HCT116 (cell line): ENCODE measurements around the gene C2orf81. TPM values are rescaled to one million over a fixed set of nuclear protein-coding genes. Genes with fewer than 3 reads are reported as not detected.

ENCODE experiments used
- ATAC-seq: fragments of 200-7000 bp; cut with Tn5 transposase; 2 replicates; pipeline ENCODE4 v1.9.1; 2020; ENCODE audit warnings: mild to moderate bottlenecking, moderate library complexity
- BruUV-seq: library from RNA; stranded (reverse); fragments of 400-500 nt; replicated peaks from 2 replicates; lab custom pipeline; 2021; lab: Mats Ljungman, UMichigan
- CTCF ChIA-PET: fragments of 300-600 bp; sonication (Branson Sonifier 250); formaldehyde crosslinking; loops from one replicate; lab custom pipeline; 2021; ENCODE audit warnings: antibody characterized with exemption; lab: Charles Lee
- POLR2A ChIA-PET: fragments of 300-600, 350-600 bp; sonication (Branson Sonifier 250); formaldehyde crosslinking; loops from one replicate; lab custom pipeline; 2021; ENCODE audit warnings: antibody characterized with exemption; lab: Charles Lee
- RAD21 ChIA-PET, 2 experiments: fragments of 300-600 bp; sonication (Branson Sonifier 250); formaldehyde crosslinking; loops; one replicate each; lab custom pipeline; 2023; ENCODE audit warnings: low total read pairs in 2 of 2; ENCODE audit not compliant: uncharacterized antibody in 2 of 2, unreplicated experiment in 2 of 2, low non-redundant PET in 1 of 2; lab: Charles Lee
- DNase-seq: peaks from one replicate; pipeline ENCODE4 v3.0.0-alpha.2; 2010; ENCODE audit warnings: low read depth, low spot score
- H2AFZ ChIP-seq: fragments of 200-600 bp; shearing (Covaris generic), sonication (generic); 2 replicates; pipeline ENCODE4 v1.6.1; 2017; ENCODE audit warnings: low read depth, mixed run types, mixed read lengths, antibody characterized with exemption, low read length; ENCODE audit not compliant: poor library complexity, severe bottlenecking
- H3K27ac ChIP-seq: 2 replicates; pipeline ENCODE4 v1.5.1; 2012; ENCODE audit warnings: low read depth, low read length
- H3K27me3 ChIP-seq: fragments of 200-600 bp; sonication (generic); 2 replicates; pipeline ENCODE4 v1.6.1; 2016; ENCODE audit warnings: mixed run types, low read length, mixed read lengths; ENCODE audit not compliant: insufficient read depth
- H3K36me3 ChIP-seq, 2 experiments: fragments of 200-500 bp in 1 of 2; fragments of 200-600 bp in 1 of 2; sonication (Bioruptor generic) in 1 of 2; sonication (generic) in 1 of 2; 2 replicates each; pipeline versions ENCODE4 v1.5.1 to v1.6.1; 2014 to 2016; ENCODE audit warnings: low read length in 2 of 2, inconsistent platforms in 1 of 2, mixed read lengths in 1 of 2, mixed run types in 1 of 2; ENCODE audit not compliant: insufficient read depth in 2 of 2, control insufficient read depth in 1 of 2
- H3K4me1 ChIP-seq, 2 experiments: fragments of 200-600 bp in 1 of 2; sonication (generic) in 1 of 2; 2 replicates each; pipeline versions ENCODE4 v1.5.1 to v1.6.1; 2012 to 2017; ENCODE audit warnings: low read length in 2 of 2, inconsistent platforms in 1 of 2, mild to moderate bottlenecking in 1 of 2, mixed read lengths in 1 of 2, mixed run types in 1 of 2, moderate library complexity in 1 of 2; ENCODE audit not compliant: insufficient read depth in 2 of 2, control insufficient read depth in 1 of 2
- H3K4me2 ChIP-seq: fragments of 200-600 bp; sonication (generic); 2 replicates; pipeline ENCODE4 v1.6.1; 2017; ENCODE audit warnings: mixed run types, low read length, mixed read lengths
- H3K4me3 ChIP-seq, 2 experiments: fragments of 200-600 bp in 1 of 2; sonication (generic) in 1 of 2; replicated peaks in 1 of 2; 2 replicates each; pipeline ENCODE4 v1.5.1; 2011 to 2016; ENCODE audit warnings: low read length in 2 of 2, control low read depth in 1 of 2, low read depth in 1 of 2, mild to moderate bottlenecking in 1 of 2, mixed read lengths in 1 of 2, mixed run types in 1 of 2
- H3K79me2 ChIP-seq: fragments of 200-600 bp; sonication (generic); 2 replicates; pipeline ENCODE4 v1.6.1; 2017; ENCODE audit warnings: mild to moderate bottlenecking, mixed run types, low read length, moderate library complexity, mixed read lengths; ENCODE audit not compliant: insufficient read depth
- H3K9ac ChIP-seq: fragments of 200-600 bp; sonication (generic); 2 replicates; pipeline ENCODE4 v1.6.1; 2016; ENCODE audit warnings: low read length, mixed read lengths
- H3K9me2 ChIP-seq: fragments of 200-600 bp; sonication (generic), shearing (Covaris generic); 2 replicates; pipeline ENCODE4 v1.6.1; 2017; ENCODE audit warnings: mixed run types, mild to moderate bottlenecking, moderate library complexity; ENCODE audit not compliant: insufficient read depth
- H3K9me3 ChIP-seq, 2 experiments: fragments of 200-500 bp in 1 of 2; fragments of 200-600 bp in 1 of 2; sonication (Bioruptor generic) in 1 of 2; sonication (generic) in 1 of 2; 2 replicates each; pipeline ENCODE4 v1.6.1; 2014 to 2017; ENCODE audit warnings: low read length in 2 of 2, mixed read lengths in 2 of 2, inconsistent platforms in 1 of 2, low read depth in 1 of 2, mild to moderate bottlenecking in 1 of 2, mixed run types in 1 of 2, moderate library complexity in 1 of 2; ENCODE audit not compliant: control insufficient read depth in 1 of 2, insufficient read depth in 1 of 2
- H4K20me1 ChIP-seq: fragments of 200-600 bp; sonication (generic), shearing (Covaris generic); 2 replicates; pipeline ENCODE4 v1.6.1; 2017; ENCODE audit warnings: mixed run types, mild to moderate bottlenecking, moderate library complexity; ENCODE audit not compliant: insufficient read depth
- CBX3 ChIP-seq: IDR thresholded peaks from 2 replicates; pipeline ENCODE4 v1.6.1; 2012; ENCODE audit warnings: low read depth
- CEBPB ChIP-seq: IDR thresholded peaks from 2 replicates; pipeline ENCODE4 v1.6.1; 2012; ENCODE audit warnings: low read depth
- EGR1 ChIP-seq: IDR thresholded peaks from 2 replicates; pipeline ENCODE4 v1.6.1; 2012; ENCODE audit warnings: low read depth
- EZH2phosphoT487 ChIP-seq: fragments of 200-600 bp; IDR thresholded peaks from 2 replicates; pipeline ENCODE4 v1.6.1; 2018; ENCODE audit warnings: antibody characterized with exemption, borderline replicate concordance
- FOSL1 ChIP-seq: IDR thresholded peaks from 2 replicates; pipeline ENCODE4 v1.6.1; 2012; ENCODE audit warnings: low read depth
- JUND ChIP-seq: IDR thresholded peaks from 2 replicates; pipeline ENCODE4 v1.6.1; 2012
- POLR2A ChIP-seq: IDR thresholded peaks from 2 replicates; pipeline ENCODE4 v1.7.0; 2011; ENCODE audit warnings: borderline replicate concordance; ENCODE audit not compliant: insufficient read depth, insufficient read length; ENCODE audit errors: extremely low read depth
- POLR2AphosphoS5 ChIP-seq: IDR thresholded peaks from 2 replicates; pipeline ENCODE4 v1.6.1; 2011; ENCODE audit warnings: mild to moderate bottlenecking, low read depth, low read length, moderate library complexity
- RAD21 ChIP-seq: IDR thresholded peaks from 2 replicates; pipeline ENCODE4 v1.6.1; 2012; ENCODE audit warnings: low read depth, mild to moderate bottlenecking
- SRF ChIP-seq: IDR thresholded peaks from 2 replicates; pipeline ENCODE4 v1.6.1; 2012; ENCODE audit warnings: low read depth
- YY1 ChIP-seq: IDR thresholded peaks from 2 replicates; pipeline ENCODE4 v1.6.1; 2011; ENCODE audit warnings: low read length, low read depth, moderate library complexity, mild to moderate bottlenecking; ENCODE audit not compliant: insufficient replicate concordance; ENCODE audit errors: extremely low read depth
- ZFX ChIP-seq: fragments of 450-650 bp; IDR thresholded peaks from 2 replicates; pipeline ENCODE4 v1.6.1; 2017
- ZNF274 ChIP-seq: fragments of 200-500 bp; sonication (Bioruptor generic); IDR thresholded peaks from 2 replicates; pipeline ENCODE4 v1.6.1; 2014; ENCODE audit warnings: mild to moderate bottlenecking, low read depth, low read length, inconsistent platforms
- intact Hi-C: fragments of 100-400 bp; cut with micrococcal nuclease; formaldehyde crosslinking; loops from 2 replicates; pipeline ENCODE4 v1.10.0; 2022
- total RNA-seq: library from RNA; stranded (reverse); gene quantifications from one replicate; pipeline ENCODE4 v1.2.1, GENCODE V29; 2021; ENCODE audit not compliant: unreplicated experiment
- TF ChIP-seq, protein P1 (sequence below): IDR thresholded peaks from 2 replicates; pipeline ENCODE4 v1.6.1; 2011; ENCODE audit warnings: mild to moderate bottlenecking, low read length, moderate library complexity; ENCODE audit not compliant: insufficient replicate concordance; ENCODE audit errors: extremely low read depth
- TF ChIP-seq, protein P2 (sequence below), 3 experiments: fragments of 200-600 bp in 1 of 3; sonication (generic) in 1 of 3; IDR thresholded peaks in 2 of 3; conservative IDR thresholded peaks in 1 of 3; 2 replicates each; pipeline ENCODE4 v1.5.1; 2012 to 2017; ENCODE audit warnings: low read depth in 2 of 3, low read length in 2 of 3, antibody characterized with exemption in 1 of 3, borderline replicate concordance in 1 of 3, control low read depth in 1 of 3, mild to moderate bottlenecking in 1 of 3, mixed read lengths in 1 of 3, mixed run types in 1 of 3, moderate library complexity in 1 of 3; ENCODE audit not compliant: insufficient read depth in 1 of 3
- TF ChIP-seq, protein P3 (sequence below): IDR thresholded peaks from 2 replicates; pipeline ENCODE4 v1.6.1; 2012
- TF ChIP-seq, protein P4 (sequence below): IDR thresholded peaks from 2 replicates; pipeline ENCODE4 v1.6.1; 2012; ENCODE audit warnings: low read depth
- TF ChIP-seq, protein P5 (sequence below): IDR thresholded peaks from 2 replicates; pipeline ENCODE4 v1.6.1; 2012

The C2orf81 gene
- total RNA-seq, 1 experiment from 2014 or later, result 6.5 TPM

DNA sequence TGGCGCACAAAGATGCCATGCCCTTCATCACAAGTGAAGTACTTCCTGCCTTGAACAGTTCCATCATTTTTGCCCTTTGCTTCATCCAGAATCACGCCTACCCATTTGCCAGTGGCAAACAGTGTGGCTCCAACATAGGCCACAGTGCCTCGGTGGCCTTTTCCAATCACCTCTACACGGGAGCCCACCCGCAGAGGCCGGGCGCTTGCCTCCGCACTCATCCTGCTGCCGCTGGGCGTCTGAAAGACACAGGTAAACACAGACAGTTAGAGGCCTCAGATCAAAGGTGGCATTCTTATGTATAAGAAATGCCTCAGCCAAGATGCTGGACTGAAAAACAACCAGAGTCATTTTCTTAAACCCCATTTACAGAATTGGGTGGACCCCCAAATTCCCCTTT, 43.4 kb downstream of the C2orf81 start:
- Histone ChIP-seq H3K9me2 (no peaks in the 10 kb centered on the region), H4K20me1 (no peaks in the 10 kb centered on the region), H3K79me2 (peaks cover 32% of the 10 kb centered on the region), H3K9me3 (no peaks in the 10 kb centered on the region), H3K4me1 (peaks cover 4 to 10% of the 10 kb centered on the region in 2 experiments; a peak in 3 of 4 replicates), H3K9ac (no peak overlapping the region), H3K36me3 (peaks cover 3 to 13% of the 10 kb centered on the region in 2 experiments; a peak in 2 of 4 replicates), H3K4me2 (no peak overlapping the region), H2AFZ (no peak overlapping the region), H3K27ac (no peak overlapping the region), H3K4me3 (no peak overlapping the region), H3K27me3 (no peaks in the 10 kb centered on the region)
- BruUV-seq, result no TSS peak
- TF ChIP-seq FOSL1 (no peak), ZNF274 (no peak), RAD21 (no peak), ZFX (no peak), CEBPB (no peak), JUND (no peak), EGR1 (no peak), SRF (no peak), EZH2phosphoT487 (no peak), POLR2A (no peak), YY1 (no peak), POLR2AphosphoS5 (no peak), CBX3 (no peak)
- TF ChIP-seq, protein P1, sequence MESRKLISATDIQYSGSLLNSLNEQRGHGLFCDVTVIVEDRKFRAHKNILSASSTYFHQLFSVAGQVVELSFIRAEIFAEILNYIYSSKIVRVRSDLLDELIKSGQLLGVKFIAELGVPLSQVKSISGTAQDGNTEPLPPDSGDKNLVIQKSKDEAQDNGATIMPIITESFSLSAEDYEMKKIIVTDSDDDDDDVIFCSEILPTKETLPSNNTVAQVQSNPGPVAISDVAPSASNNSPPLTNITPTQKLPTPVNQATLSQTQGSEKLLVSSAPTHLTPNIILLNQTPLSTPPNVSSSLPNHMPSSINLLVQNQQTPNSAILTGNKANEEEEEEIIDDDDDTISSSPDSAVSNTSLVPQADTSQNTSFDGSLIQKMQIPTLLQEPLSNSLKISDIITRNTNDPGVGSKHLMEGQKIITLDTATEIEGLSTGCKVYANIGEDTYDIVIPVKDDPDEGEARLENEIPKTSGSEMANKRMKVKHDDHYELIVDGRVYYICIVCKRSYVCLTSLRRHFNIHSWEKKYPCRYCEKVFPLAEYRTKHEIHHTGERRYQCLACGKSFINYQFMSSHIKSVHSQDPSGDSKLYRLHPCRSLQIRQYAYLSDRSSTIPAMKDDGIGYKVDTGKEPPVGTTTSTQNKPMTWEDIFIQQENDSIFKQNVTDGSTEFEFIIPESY, result no peak
- TF ChIP-seq, protein P2, sequence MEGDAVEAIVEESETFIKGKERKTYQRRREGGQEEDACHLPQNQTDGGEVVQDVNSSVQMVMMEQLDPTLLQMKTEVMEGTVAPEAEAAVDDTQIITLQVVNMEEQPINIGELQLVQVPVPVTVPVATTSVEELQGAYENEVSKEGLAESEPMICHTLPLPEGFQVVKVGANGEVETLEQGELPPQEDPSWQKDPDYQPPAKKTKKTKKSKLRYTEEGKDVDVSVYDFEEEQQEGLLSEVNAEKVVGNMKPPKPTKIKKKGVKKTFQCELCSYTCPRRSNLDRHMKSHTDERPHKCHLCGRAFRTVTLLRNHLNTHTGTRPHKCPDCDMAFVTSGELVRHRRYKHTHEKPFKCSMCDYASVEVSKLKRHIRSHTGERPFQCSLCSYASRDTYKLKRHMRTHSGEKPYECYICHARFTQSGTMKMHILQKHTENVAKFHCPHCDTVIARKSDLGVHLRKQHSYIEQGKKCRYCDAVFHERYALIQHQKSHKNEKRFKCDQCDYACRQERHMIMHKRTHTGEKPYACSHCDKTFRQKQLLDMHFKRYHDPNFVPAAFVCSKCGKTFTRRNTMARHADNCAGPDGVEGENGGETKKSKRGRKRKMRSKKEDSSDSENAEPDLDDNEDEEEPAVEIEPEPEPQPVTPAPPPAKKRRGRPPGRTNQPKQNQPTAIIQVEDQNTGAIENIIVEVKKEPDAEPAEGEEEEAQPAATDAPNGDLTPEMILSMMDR (IDR thresholded peaks at IDR 0.05 in 2 of 3, conservative IDR thresholded peaks at IDR 0.05 in 1 of 3; ENCODE audit: borderline replicate concordance in 1 of 3, insufficient read depth in 1 of 3, low read depth in 2 of 3, low read length in 2 of 3), result no peak
- TF ChIP-seq, protein P3, sequence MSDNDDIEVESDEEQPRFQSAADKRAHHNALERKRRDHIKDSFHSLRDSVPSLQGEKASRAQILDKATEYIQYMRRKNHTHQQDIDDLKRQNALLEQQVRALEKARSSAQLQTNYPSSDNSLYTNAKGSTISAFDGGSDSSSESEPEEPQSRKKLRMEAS, result no peak
- TF ChIP-seq, protein P4, sequence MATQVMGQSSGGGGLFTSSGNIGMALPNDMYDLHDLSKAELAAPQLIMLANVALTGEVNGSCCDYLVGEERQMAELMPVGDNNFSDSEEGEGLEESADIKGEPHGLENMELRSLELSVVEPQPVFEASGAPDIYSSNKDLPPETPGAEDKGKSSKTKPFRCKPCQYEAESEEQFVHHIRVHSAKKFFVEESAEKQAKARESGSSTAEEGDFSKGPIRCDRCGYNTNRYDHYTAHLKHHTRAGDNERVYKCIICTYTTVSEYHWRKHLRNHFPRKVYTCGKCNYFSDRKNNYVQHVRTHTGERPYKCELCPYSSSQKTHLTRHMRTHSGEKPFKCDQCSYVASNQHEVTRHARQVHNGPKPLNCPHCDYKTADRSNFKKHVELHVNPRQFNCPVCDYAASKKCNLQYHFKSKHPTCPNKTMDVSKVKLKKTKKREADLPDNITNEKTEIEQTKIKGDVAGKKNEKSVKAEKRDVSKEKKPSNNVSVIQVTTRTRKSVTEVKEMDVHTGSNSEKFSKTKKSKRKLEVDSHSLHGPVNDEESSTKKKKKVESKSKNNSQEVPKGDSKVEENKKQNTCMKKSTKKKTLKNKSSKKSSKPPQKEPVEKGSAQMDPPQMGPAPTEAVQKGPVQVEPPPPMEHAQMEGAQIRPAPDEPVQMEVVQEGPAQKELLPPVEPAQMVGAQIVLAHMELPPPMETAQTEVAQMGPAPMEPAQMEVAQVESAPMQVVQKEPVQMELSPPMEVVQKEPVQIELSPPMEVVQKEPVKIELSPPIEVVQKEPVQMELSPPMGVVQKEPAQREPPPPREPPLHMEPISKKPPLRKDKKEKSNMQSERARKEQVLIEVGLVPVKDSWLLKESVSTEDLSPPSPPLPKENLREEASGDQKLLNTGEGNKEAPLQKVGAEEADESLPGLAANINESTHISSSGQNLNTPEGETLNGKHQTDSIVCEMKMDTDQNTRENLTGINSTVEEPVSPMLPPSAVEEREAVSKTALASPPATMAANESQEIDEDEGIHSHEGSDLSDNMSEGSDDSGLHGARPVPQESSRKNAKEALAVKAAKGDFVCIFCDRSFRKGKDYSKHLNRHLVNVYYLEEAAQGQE, result no peak
- TF ChIP-seq, protein P5, sequence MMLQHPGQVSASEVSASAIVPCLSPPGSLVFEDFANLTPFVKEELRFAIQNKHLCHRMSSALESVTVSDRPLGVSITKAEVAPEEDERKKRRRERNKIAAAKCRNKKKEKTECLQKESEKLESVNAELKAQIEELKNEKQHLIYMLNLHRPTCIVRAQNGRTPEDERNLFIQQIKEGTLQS, result no peak
- ChIA-PET RAD21 (no interaction called here), POLR2A (no interaction called here), CTCF (no interaction called here)
- ATAC-seq (no peak), DNase-seq (no peak)
- intact Hi-C loops, result no loop called here
